ENCODE data around the gene TMEM255B.

DNA sequence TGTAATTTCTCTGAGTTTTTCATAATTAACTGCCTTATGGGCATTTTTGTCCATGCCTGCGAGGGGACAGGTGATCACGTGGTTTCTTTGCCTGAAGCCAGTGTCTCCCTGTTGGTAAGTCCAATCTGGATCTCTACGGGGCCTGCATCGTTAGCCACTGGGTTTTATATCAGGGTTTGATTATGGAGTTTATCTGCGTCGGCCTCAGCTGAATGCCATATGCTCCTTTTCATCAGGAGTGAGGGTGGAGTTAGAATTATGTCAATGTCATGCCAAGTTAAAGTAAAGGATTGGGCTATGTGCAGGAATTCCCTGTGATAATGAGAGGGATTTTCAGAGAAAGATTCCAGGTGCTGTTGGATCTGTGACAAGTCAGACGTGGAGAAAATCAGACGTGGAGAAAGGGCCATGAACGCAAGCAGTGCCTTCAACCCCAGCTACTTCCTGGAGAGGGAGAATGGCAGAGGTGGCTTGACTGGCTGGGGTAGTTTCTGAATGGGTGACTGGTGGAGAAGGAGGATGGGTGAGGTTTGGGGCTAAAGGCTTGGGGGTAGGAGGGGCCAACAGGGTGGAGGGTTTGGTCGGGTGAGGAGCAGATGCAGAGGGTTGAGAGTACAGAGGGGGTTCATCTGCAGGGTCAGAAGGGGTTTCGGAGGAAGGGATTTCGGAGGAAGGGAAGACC lies 24.3 kb downstream of the TMEM255B start:
- TF ChIP-seq RCOR1 (IDR thresholded peaks at IDR 0.05; ENCODE audit: insufficient replicate concordance, low read length) (no peak), POLR2A (IDR thresholded peaks at IDR 0.05; ENCODE audit: low read depth, low read length) (no peak), CEBPB (IDR thresholded peaks at IDR 0.05; ENCODE audit: low read depth, low read length) (no peak), RFX5 (IDR thresholded peaks at IDR 0.05; ENCODE audit: low read depth, low read length) (no peak), SMC3 (IDR thresholded peaks at IDR 0.05; ENCODE audit: low read depth, low read length) (no peak), MAZ (IDR thresholded peaks at IDR 0.05; ENCODE audit: borderline replicate concordance, low read depth, low read length) (no peak)
- TF ChIP-seq, protein P1, sequence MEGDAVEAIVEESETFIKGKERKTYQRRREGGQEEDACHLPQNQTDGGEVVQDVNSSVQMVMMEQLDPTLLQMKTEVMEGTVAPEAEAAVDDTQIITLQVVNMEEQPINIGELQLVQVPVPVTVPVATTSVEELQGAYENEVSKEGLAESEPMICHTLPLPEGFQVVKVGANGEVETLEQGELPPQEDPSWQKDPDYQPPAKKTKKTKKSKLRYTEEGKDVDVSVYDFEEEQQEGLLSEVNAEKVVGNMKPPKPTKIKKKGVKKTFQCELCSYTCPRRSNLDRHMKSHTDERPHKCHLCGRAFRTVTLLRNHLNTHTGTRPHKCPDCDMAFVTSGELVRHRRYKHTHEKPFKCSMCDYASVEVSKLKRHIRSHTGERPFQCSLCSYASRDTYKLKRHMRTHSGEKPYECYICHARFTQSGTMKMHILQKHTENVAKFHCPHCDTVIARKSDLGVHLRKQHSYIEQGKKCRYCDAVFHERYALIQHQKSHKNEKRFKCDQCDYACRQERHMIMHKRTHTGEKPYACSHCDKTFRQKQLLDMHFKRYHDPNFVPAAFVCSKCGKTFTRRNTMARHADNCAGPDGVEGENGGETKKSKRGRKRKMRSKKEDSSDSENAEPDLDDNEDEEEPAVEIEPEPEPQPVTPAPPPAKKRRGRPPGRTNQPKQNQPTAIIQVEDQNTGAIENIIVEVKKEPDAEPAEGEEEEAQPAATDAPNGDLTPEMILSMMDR (conservative IDR thresholded peaks at IDR 0.05; ENCODE audit: low read depth, low read length): no peak
- TF ChIP-seq, protein P2, sequence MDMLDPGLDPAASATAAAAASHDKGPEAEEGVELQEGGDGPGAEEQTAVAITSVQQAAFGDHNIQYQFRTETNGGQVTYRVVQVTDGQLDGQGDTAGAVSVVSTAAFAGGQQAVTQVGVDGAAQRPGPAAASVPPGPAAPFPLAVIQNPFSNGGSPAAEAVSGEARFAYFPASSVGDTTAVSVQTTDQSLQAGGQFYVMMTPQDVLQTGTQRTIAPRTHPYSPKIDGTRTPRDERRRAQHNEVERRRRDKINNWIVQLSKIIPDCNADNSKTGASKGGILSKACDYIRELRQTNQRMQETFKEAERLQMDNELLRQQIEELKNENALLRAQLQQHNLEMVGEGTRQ (IDR thresholded peaks at IDR 0.05; ENCODE audit: low read depth, low read length): no peak

Data from IMR-90 (cell line).